HepG2 (cell line): ENCODE results near the gene ANAPC1. TPM values are rescaled to one million over a fixed set of nuclear protein-coding genes. Genes with fewer than 3 reads are reported as not detected.

Experiments used
- ATAC-seq: fragments of 200-7000 bp; cut with Tn5 transposase; 3 replicates; pipeline ENCODE4 v1.9.1; 2020; ENCODE audit warnings: mild to moderate bottlenecking, moderate library complexity
- BruUV-seq: library from RNA; stranded (reverse); fragments of 400-500 nt; replicated peaks from 2 replicates; lab custom pipeline; 2021; lab: Mats Ljungman, UMichigan
- CTCF ChIA-PET: fragments of 300-600 bp; formaldehyde crosslinking; extraction: SDS; loops from one replicate; lab custom pipeline; 2021; ENCODE audit warnings: low total read pairs, inconsistent platforms, low intra/inter-chr PET ratio; lab: Yijun Ruan, JAX
- POLR2A ChIA-PET: fragments of 350-600 bp; sonication (Branson Sonifier 250); formaldehyde crosslinking; loops from one replicate; lab custom pipeline; 2020; ENCODE audit warnings: antibody characterized with exemption, inconsistent platforms; lab: Yijun Ruan, JAX
- DNase-seq: peaks from one replicate; pipeline ENCODE4 v3.0.0-alpha.2; 2015; ENCODE audit warnings: low spot score
- FAIRE-seq: peaks from 3 replicates; lab custom pipeline; 2011; peaks lifted over from hg19 to GRCh38; lab: Jason Lieb, UNC
- H2AFZ ChIP-seq: one replicate; pipeline ENCODE4 v1.6.1; 2011; ENCODE audit warnings: low read length, inconsistent platforms
- H3K27ac ChIP-seq: fragments of 300-600 bp; 3 replicates; pipeline ENCODE4 v1.8.0; 2011; ENCODE audit warnings: mixed run types, mild to moderate bottlenecking, mixed read lengths, low read length, inconsistent platforms; ENCODE audit not compliant: insufficient read depth; ENCODE audit errors: extremely low read length
- H3K27me3 ChIP-seq, 2 experiments: fragments of 200-600 bp in 1 of 2; 2 replicates in 1 of 2; 3 replicates in 1 of 2; pipeline versions ENCODE4 v1.6.0 to v1.8.0; 2011; ENCODE audit warnings: low read length in 2 of 2, mild to moderate bottlenecking in 2 of 2, moderate library complexity in 2 of 2, inconsistent platforms in 1 of 2; ENCODE audit not compliant: insufficient read depth in 2 of 2, control insufficient read depth in 1 of 2
- H3K36me3 ChIP-seq, 2 experiments: fragments of 200-600 bp in 1 of 2; replicated peaks in 1 of 2; 2 replicates in 1 of 2; 3 replicates in 1 of 2; pipeline versions ENCODE4 v1.5.1 to v1.8.0; 2011; ENCODE audit warnings: low read length in 2 of 2, inconsistent platforms in 1 of 2; ENCODE audit not compliant: insufficient read depth in 2 of 2, control insufficient read depth in 1 of 2
- H3K4me1 ChIP-seq: 2 replicates; pipeline ENCODE4 v1.5.1; 2012; ENCODE audit warnings: low read length, inconsistent platforms; ENCODE audit not compliant: insufficient read depth
- H3K4me2 ChIP-seq: 2 replicates; pipeline ENCODE4 v1.6.0; 2011; ENCODE audit warnings: low read depth, low read length, inconsistent platforms
- H3K4me3 ChIP-seq, 3 experiments: fragments of 200-600 bp in 1 of 3; sonication (generic), shearing (Covaris generic) in 1 of 3; replicated peaks in 1 of 3; 2 replicates each; pipeline ENCODE4 v1.5.1; 2011 to 2016; ENCODE audit warnings: low read length in 3 of 3, inconsistent platforms in 2 of 3, low read depth in 2 of 3, mild to moderate bottlenecking in 2 of 3, control low read depth in 1 of 3, mixed read lengths in 1 of 3; ENCODE audit not compliant: insufficient read depth in 1 of 3
- H3K79me2 ChIP-seq: one replicate; pipeline ENCODE4 v1.6.1; 2011; ENCODE audit warnings: low read length, inconsistent platforms; ENCODE audit not compliant: insufficient read depth
- H3K9ac ChIP-seq: 2 replicates; pipeline ENCODE4 v1.6.0; 2011; ENCODE audit warnings: mild to moderate bottlenecking, low read depth, low read length, inconsistent platforms; ENCODE audit not compliant: insufficient read depth
- H3K9me3 ChIP-seq: 2 replicates; pipeline ENCODE4 v1.5.1; 2012; ENCODE audit warnings: mild to moderate bottlenecking, low read length
- H4K20me1 ChIP-seq: 2 replicates; pipeline ENCODE4 v1.6.0; 2011; ENCODE audit warnings: inconsistent platforms, mild to moderate bottlenecking, low read length, moderate library complexity; ENCODE audit not compliant: insufficient read depth
- BRCA1 ChIP-seq: sonication (generic); formaldehyde crosslinking; IDR thresholded peaks from 2 replicates; pipeline ENCODE4 v1.4.0; 2020; ENCODE audit warnings: missing genetic modification reagents
- CBX5 ChIP-seq: sonication (generic); formaldehyde crosslinking; IDR thresholded peaks from 2 replicates; pipeline ENCODE4 v1.4.0; 2020; ENCODE audit warnings: missing genetic modification reagents, borderline replicate concordance
- ELF3 ChIP-seq: IDR thresholded peaks from 2 replicates; pipeline ENCODE4 v1.6.1; 2016; ENCODE audit warnings: missing genetic modification reagents, missing compliant biosample characterization
- HDAC2 ChIP-seq: sonication (generic); formaldehyde crosslinking; IDR thresholded peaks from 2 replicates; pipeline ENCODE4 v1.4.0; 2020; ENCODE audit warnings: missing genetic modification reagents
- HES4 ChIP-seq: sonication (generic); formaldehyde crosslinking; IDR thresholded peaks from 2 replicates; pipeline ENCODE4 v1.9.0; 2021; ENCODE audit warnings: mild to moderate bottlenecking, missing genetic modification reagents, borderline replicate concordance
- HNRNPL ChIP-seq: fragments of 200-400 bp; formaldehyde crosslinking; IDR thresholded peaks from 2 replicates; pipeline ENCODE4 v1.6.1; 2017; ENCODE audit warnings: mild to moderate bottlenecking, low read depth, low read length
- HNRNPUL1 ChIP-seq: fragments of 200-400 bp; formaldehyde crosslinking; IDR thresholded peaks from 2 replicates; pipeline ENCODE4 v1.6.1; 2017; ENCODE audit warnings: low read depth, mild to moderate bottlenecking, low read length, moderate library complexity
- HOXA9 ChIP-seq: sonication (generic); formaldehyde crosslinking; IDR thresholded peaks from 2 replicates; pipeline ENCODE4 v1.8.1; 2022; ENCODE audit warnings: missing genetic modification reagents, mild to moderate bottlenecking, moderate library complexity, borderline replicate concordance
- MED1 ChIP-seq: sonication (generic); formaldehyde crosslinking; IDR thresholded peaks from 2 replicates; pipeline ENCODE4 v1.4.0; 2020; ENCODE audit warnings: missing genetic modification reagents
- MIXL1 ChIP-seq: IDR thresholded peaks from 2 replicates; pipeline ENCODE4 v1.6.1; 2016
- MTA1 ChIP-seq: sonication (generic); formaldehyde crosslinking; IDR thresholded peaks from 2 replicates; pipeline ENCODE4 v1.4.0; 2020; ENCODE audit warnings: missing genetic modification reagents, mild to moderate bottlenecking, borderline replicate concordance
- NAIF1 ChIP-seq: sonication (generic); formaldehyde crosslinking; IDR thresholded peaks from 2 replicates; pipeline ENCODE4 v1.5.0; 2020; ENCODE audit warnings: mild to moderate bottlenecking, missing genetic modification reagents, borderline replicate concordance
- NFIB ChIP-seq: sonication (generic); formaldehyde crosslinking; IDR thresholded peaks from 2 replicates; pipeline ENCODE4 v1.9.0; 2021; ENCODE audit warnings: missing genetic modification reagents, mild to moderate bottlenecking, borderline replicate concordance
- PATZ1 ChIP-seq: sonication (generic); formaldehyde crosslinking; IDR thresholded peaks from 2 replicates; pipeline ENCODE4 v1.4.0; 2020; ENCODE audit warnings: missing genetic modification reagents
- RBFOX2 ChIP-seq: fragments of 200-400 bp; formaldehyde crosslinking; IDR thresholded peaks from 2 replicates; pipeline ENCODE4 v1.6.1; 2017; ENCODE audit warnings: low read depth, mild to moderate bottlenecking, low read length
- SMAD3 ChIP-seq: sonication (generic); formaldehyde crosslinking; IDR thresholded peaks from 2 replicates; pipeline ENCODE4 v1.4.0; 2020; ENCODE audit warnings: missing genetic modification reagents
- ZBTB38 ChIP-seq: sonication (generic); formaldehyde crosslinking; IDR thresholded peaks from 2 replicates; pipeline ENCODE4 v1.5.1; 2020; ENCODE audit warnings: mild to moderate bottlenecking, missing genetic modification reagents
- ZFX ChIP-seq: sonication (generic); formaldehyde crosslinking; IDR thresholded peaks from 2 replicates; pipeline ENCODE4 v1.4.0; 2020; ENCODE audit warnings: mild to moderate bottlenecking, low read depth, missing genetic modification reagents, moderate library complexity
- ZMYM4 ChIP-seq: sonication (generic); formaldehyde crosslinking; IDR thresholded peaks from 2 replicates; pipeline ENCODE4 v1.8.1; 2023; ENCODE audit warnings: mild to moderate bottlenecking, missing genetic modification reagents
- ZNF143 ChIP-seq: sonication (generic); formaldehyde crosslinking; IDR thresholded peaks from 2 replicates; pipeline ENCODE4 v1.4.0; 2020; ENCODE audit warnings: missing genetic modification reagents
- ZNF576 ChIP-seq: sonication (generic); formaldehyde crosslinking; IDR thresholded peaks from 2 replicates; pipeline ENCODE4 v1.4.0; 2020; ENCODE audit warnings: mild to moderate bottlenecking, missing genetic modification reagents
- WGBS: methylation state at CpG from one replicate; pipeline ENCODE4 v1.1.6; 2017; ENCODE audit warnings: low lambda C conversion rate; 5-methylcytosine and 5-hydroxymethylcytosine counted together
- in situ Hi-C: cut with HindIII; loops from 2 replicates; pipeline ENCODE4 v1.10.0; 2017; ENCODE audit warnings: low pct_unique_long_range_greater_than_20kb; ENCODE audit not compliant: extremely low pct_ligation_motif_present
- intact Hi-C: fragments of 100-400 bp; cut with micrococcal nuclease; formaldehyde crosslinking; loops from one replicate; pipeline ENCODE4 v1.10.0; 2022; ENCODE audit not compliant: unreplicated experiment
- polyA plus RNA-seq, 8 experiments: library from polyadenylated mRNA; depleted of rRNA in 3 of 8; stranded (reverse) in 7 of 8; unstranded in 1 of 8; fragments of >200 nt; fragmentation: Illumina TruSeq in 4 of 8; extraction: Trizol in 4 of 8; gene quantifications; 2 replicates each; pipeline versions ENCODE4 v1.2.1 to v1.2.3, GENCODE V29; 2011 to 2016; ENCODE audit warnings: low read depth in 4 of 8, missing spikeins in 1 of 8, mixed read lengths in 1 of 8; ENCODE audit not compliant: insufficient read depth in 1 of 8
- total RNA-seq, 5 experiments: library from RNA; depleted of rRNA; stranded (reverse); fragments of >200 nt; fragmentation: Illumina TruSeq; extraction: Trizol; gene quantifications; 2 replicates each; pipeline ENCODE4 v1.2.3, GENCODE V29; 2016; ENCODE audit warnings: low read depth in 1 of 5
- TF ChIP-seq, protein P1 (sequence below): IDR thresholded peaks from 2 replicates; pipeline ENCODE4 v1.6.1; 2016; ENCODE audit warnings: low read depth, control low read depth

The ANAPC1 gene
- total and polyA plus RNA-seq, 2 of the 13 experiments (the other 11 are each of a cell fraction or from before 2014, with no cell fraction given), result 50.0 to 89.7 TPM

DNA sequence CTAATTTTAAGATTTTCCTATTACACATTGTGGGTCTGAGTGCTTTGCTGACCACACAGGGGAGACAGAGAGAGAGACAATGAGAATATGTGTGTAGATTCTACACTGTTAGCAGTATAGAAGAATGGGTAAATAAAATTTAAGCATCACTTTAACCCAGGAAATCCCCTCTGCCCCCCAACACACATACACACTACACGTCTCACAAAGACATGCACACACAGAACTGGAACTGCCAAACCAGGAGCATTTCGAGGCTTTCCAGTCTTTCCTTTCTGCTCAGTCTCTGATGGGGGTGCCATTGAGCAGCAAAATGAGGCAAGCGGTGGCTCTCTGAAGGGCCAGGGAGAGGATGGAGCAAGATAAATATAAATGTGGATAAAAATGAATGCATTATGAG lies 16.9 kb upstream of the ANAPC1 start:
- in situ Hi-C loops, result no loop called here
- no peak overlapping the region for H2AFZ ChIP-seq
- TF ChIP-seq MIXL1 (CRISPR knock-in tag) (0 out of 2 replicates have a peak, but pooled peaks have one; percentile 22), ZMYM4 (CRISPR knock-in tag) (0 out of 2 replicates have a peak, but pooled peaks have one; percentile 44), ZNF143 (no peak), ZNF576 (CRISPR knock-in tag) (peak; percentile 88; the same call in 1 of the 2 replicates), HOXA9 (no peak), RBFOX2 (peak; percentile 54; the same call in 1 of the 2 replicates), NFIB (CRISPR knock-in tag) (no peak), NAIF1 (CRISPR knock-in tag) (no peak), MTA1 (CRISPR knock-in tag) (no peak), ELF3 (CRISPR knock-in tag) (0 out of 2 replicates have a peak, but pooled peaks have one; percentile 27), ZFX (CRISPR knock-in tag) (0 out of 2 replicates have a peak, but pooled peaks have one; percentile 18), HNRNPUL1 (no peak), BRCA1 (CRISPR knock-in tag) (0 out of 2 replicates have a peak, but pooled peaks have one; percentile 31), HDAC2 (CRISPR knock-in tag) (0 out of 2 replicates have a peak, but pooled peaks have one; percentile 18), CBX5 (CRISPR knock-in tag) (no peak), SMAD3 (CRISPR knock-in tag) (0 out of 2 replicates have a peak, but pooled peaks have one; percentile 35), ZBTB38 (CRISPR knock-in tag) (0 out of 2 replicates have a peak, but pooled peaks have one; percentile 27), PATZ1 (peak; percentile 16; the same call in 1 of the 2 replicates), HNRNPL (no peak), HES4 (CRISPR knock-in tag) (no peak), MED1 (CRISPR knock-in tag) (peak; percentile 31; the same call in 1 of the 2 replicates)
- TF ChIP-seq, protein P1, sequence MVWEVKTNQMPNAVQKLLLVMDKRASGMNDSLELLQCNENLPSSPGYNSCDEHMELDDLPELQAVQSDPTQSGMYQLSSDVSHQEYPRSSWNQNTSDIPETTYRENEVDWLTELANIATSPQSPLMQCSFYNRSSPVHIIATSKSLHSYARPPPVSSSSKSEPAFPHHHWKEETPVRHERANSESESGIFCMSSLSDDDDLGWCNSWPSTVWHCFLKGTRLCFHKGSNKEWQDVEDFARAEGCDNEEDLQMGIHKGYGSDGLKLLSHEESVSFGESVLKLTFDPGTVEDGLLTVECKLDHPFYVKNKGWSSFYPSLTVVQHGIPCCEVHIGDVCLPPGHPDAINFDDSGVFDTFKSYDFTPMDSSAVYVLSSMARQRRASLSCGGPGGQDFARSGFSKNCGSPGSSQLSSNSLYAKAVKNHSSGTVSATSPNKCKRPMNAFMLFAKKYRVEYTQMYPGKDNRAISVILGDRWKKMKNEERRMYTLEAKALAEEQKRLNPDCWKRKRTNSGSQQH (CRISPR knock-in tag), result 0 out of 2 replicates have a peak, but pooled peaks have one; percentile 33

More for the DNA sequence above, 16.9 kb upstream of the ANAPC1 start:
- Histone ChIP-seq H3K27ac (no peak overlapping the region), H3K79me2 (peaks cover 65% of the 10 kb centered on the region), H3K9me3 (no peaks in the 10 kb centered on the region), H3K36me3 (peaks cover 3% of the 10 kb centered on the region in 2 experiments; a peak in 2 of 5 replicates), H3K4me1 (peaks cover 80% of the 10 kb centered on the region), H4K20me1 (no peaks in the 10 kb centered on the region), H3K27me3 (no peaks in the 10 kb centered on the region; a peak in 1 of 5 replicates), H3K9ac (no peak overlapping the region), H3K4me2 (peak overlapping the region; percentile 82), H3K4me3 (peak overlapping the region; percentile 17 to 90 (median 87); a peak in 4 of 6 replicates)
- intact Hi-C loops, result loop anchor here (1.0 to 2.0 kb wide), 5 partner anchors 8 to 148 kb away; no protein-coding TSS in a partner anchor
- FAIRE-seq (peak; percentile 66), ATAC-seq (no peak), DNase-seq (peak; percentile 58)
- ChIA-PET POLR2A (interaction anchor here (0.9 to 3.5 kb wide), 2 partner anchors 86 to 87 kb away, joined by 3 to 33 read pairs; no protein-coding TSS in a partner anchor), CTCF (interaction anchor here (0.9 kb wide), 1 partner anchor 148 kb away, joined by 4 read pairs; no protein-coding TSS in a partner anchor)
- 31% methylated on average over 3 of the region's 3 CpGs for WGBS
- no TSS peak for BruUV-seq
